K562 (cell line): ENCODE data around the gene OTUD1. TPM values are rescaled to one million over a fixed set of nuclear protein-coding genes. Genes with fewer than 3 reads are reported as not detected.

Source experiments
- ATAC-seq: fragments of 200-7000 bp; cut with Tn5 transposase; 3 replicates; pipeline ENCODE4 v1.9.1; 2020; ENCODE audit warnings: moderate library complexity
- Bru-seq: library from RNA; stranded (reverse); fragments of 400-500 nt; gene quantifications from one replicate; lab custom pipeline; 2021; lab: Mats Ljungman, UMichigan
- BruChase-seq, 2 experiments: library from RNA; stranded (reverse); fragments of 400-500 nt; gene quantifications; one replicate each; lab custom pipeline; 2021; lab: Mats Ljungman, UMichigan
- BruUV-seq: library from RNA; stranded (reverse); fragments of 400-500 nt; replicated peaks from 2 replicates; lab custom pipeline; 2021; lab: Mats Ljungman, UMichigan
- CTCF ChIA-PET: fragments of 300-600 bp; formaldehyde crosslinking; extraction: SDS; loops from one replicate; lab custom pipeline; 2021; ENCODE audit warnings: low intra/inter-chr PET ratio; lab: Yijun Ruan, JAX
- POLR2A ChIA-PET: fragments of 300-600, 350-650 bp; sonication (Branson Sonifier 250); formaldehyde crosslinking; extraction: SDS; loops from one replicate; lab custom pipeline; 2021; ENCODE audit warnings: antibody characterized with exemption, inconsistent platforms; lab: Yijun Ruan, JAX
- DNase-seq, 4 experiments: peaks; one replicate each; pipeline versions ENCODE4 v3.0.0 to v3.0.0-alpha.2; 2011 to 2018; ENCODE audit warnings: low spot score in 3 of 4, mixed read lengths in 3 of 4; ENCODE audit errors: extremely low read depth in 1 of 4
- FAIRE-seq: peaks from 2 replicates; lab custom pipeline; 2011; peaks lifted over from hg19 to GRCh38; lab: Jason Lieb, UNC
- H2AFZ ChIP-seq: 2 replicates; pipeline ENCODE4 v1.6.0; 2011; ENCODE audit warnings: low read depth, low read length, control low read depth, inconsistent platforms
- H3K27ac ChIP-seq: fragments of 200-600 bp; 3 replicates; pipeline ENCODE4 v1.8.0; 2011; ENCODE audit warnings: low read depth, mild to moderate bottlenecking, control low read depth, inconsistent platforms, low read length, moderate library complexity, mixed read lengths; ENCODE audit errors: extremely low read depth
- H3K27me3 ChIP-seq, 2 experiments: fragments of 300-600 bp in 1 of 2; 2 replicates in 1 of 2; 3 replicates in 1 of 2; pipeline versions ENCODE4 v1.6.0 to v1.8.0; 2011; ENCODE audit warnings: inconsistent platforms in 2 of 2, low read length in 2 of 2, mild to moderate bottlenecking in 1 of 2, mixed read lengths in 1 of 2, moderate library complexity in 1 of 2; ENCODE audit not compliant: control insufficient read depth in 2 of 2, insufficient read depth in 2 of 2
- H3K36me3 ChIP-seq: fragments of 300-600 bp; 3 replicates; pipeline ENCODE4 v1.8.0; 2011; ENCODE audit warnings: mild to moderate bottlenecking, low read length, inconsistent platforms; ENCODE audit not compliant: control insufficient read depth, insufficient read depth
- H3K4me1 ChIP-seq, 2 experiments: fragments of 200-600 bp in 1 of 2; replicated peaks in 1 of 2; 2 replicates in 1 of 2; 3 replicates in 1 of 2; pipeline versions ENCODE4 v1.5.1 to v1.8.0; 2011; ENCODE audit warnings: inconsistent platforms in 2 of 2, low read length in 2 of 2, mild to moderate bottlenecking in 1 of 2, mixed read lengths in 1 of 2, moderate library complexity in 1 of 2; ENCODE audit not compliant: control insufficient read depth in 2 of 2, insufficient read depth in 2 of 2
- H3K4me2 ChIP-seq: 2 replicates; pipeline ENCODE4 v1.6.1; 2011; ENCODE audit warnings: low read length, control low read depth, inconsistent platforms, mixed read lengths; ENCODE audit not compliant: insufficient read depth
- H3K4me3 ChIP-seq: fragments of 200-600 bp; sonication (generic), shearing (Covaris generic); 2 replicates; pipeline ENCODE4 v1.5.1; 2016; ENCODE audit warnings: control low read depth, inconsistent platforms
- H3K79me2 ChIP-seq: fragments of 200-600 bp; 3 replicates; pipeline ENCODE4 v1.8.0; 2011; ENCODE audit warnings: low read length, inconsistent platforms; ENCODE audit not compliant: control insufficient read depth, insufficient read depth
- H3K9ac ChIP-seq, 2 experiments: 2 replicates each; pipeline versions ENCODE4 v1.6.0 to v1.6.1; 2011; ENCODE audit warnings: low read depth in 2 of 2, low read length in 2 of 2, control low read depth in 1 of 2, inconsistent platforms in 1 of 2, mild to moderate bottlenecking in 1 of 2, mixed read lengths in 1 of 2; ENCODE audit not compliant: insufficient read depth in 1 of 2
- H3K9me1 ChIP-seq: one replicate; pipeline ENCODE4 v1.6.0; 2011; ENCODE audit warnings: inconsistent platforms, mild to moderate bottlenecking, low read length, moderate library complexity; ENCODE audit not compliant: control insufficient read depth, insufficient read depth
- H3K9me3 ChIP-seq: replicated peaks from 2 replicates; pipeline ENCODE4 v1.5.1; 2011; ENCODE audit warnings: low read depth, low read length, inconsistent platforms; ENCODE audit not compliant: control insufficient read depth, insufficient read depth
- H4K20me1 ChIP-seq: replicated peaks from 2 replicates; pipeline ENCODE4 v1.6.1; 2011; ENCODE audit warnings: low read length, inconsistent platforms, mixed read lengths; ENCODE audit not compliant: control insufficient read depth, insufficient read depth
- E2F3 ChIP-seq: fragments of 250-450 bp; sonication (Bioruptor Pico); IDR thresholded peaks from 2 replicates; pipeline ENCODE4 v1.4.0; 2020; ENCODE audit warnings: mild to moderate bottlenecking
- ZBTB17 ChIP-seq: fragments of 450-650 bp; formaldehyde crosslinking; IDR thresholded peaks from 2 replicates; pipeline ENCODE4 v1.4.0; 2020; ENCODE audit warnings: mild to moderate bottlenecking
- WGBS: fragments of 100-300 bp; shearing (Covaris generic); methylation state at CpG from one replicate; pipeline ENCODE4 v1.1.6; 2016; ENCODE audit warnings: low coverage, mixed read lengths; ENCODE audit not compliant: insufficient coverage; ENCODE audit errors: missing lambda C conversion rate; 5-methylcytosine and 5-hydroxymethylcytosine counted together
- in situ Hi-C: fragments of 300-500 bp; cut with MboI; formaldehyde crosslinking; loops from 4 replicates; pipeline ENCODE4 v1.15.0; 2018; ENCODE audit warnings: inconsistent platforms, mixed read lengths
- intact Hi-C: fragments of 100-400 bp; cut with micrococcal nuclease; formaldehyde crosslinking; loops from 2 replicates; pipeline ENCODE4 v1.14.2; 2022
- long read RNA-seq, 3 experiments: library from polyadenylated mRNA in 2 of 3; library from RNA in 1 of 3; unstranded in 2 of 3; stranded (forward) in 1 of 3; transcript quantifications; one replicate each; pipeline ENCODE4 v2.0.0, GENCODE V29; 2019 to 2022
- polyA minus RNA-seq, 3 experiments: library from RNA; depleted of rRNA, polyadenylated mRNA; stranded (reverse); fragments of >200 nt; gene quantifications; 2 replicates each; pipeline ENCODE4 v1.2.3, GENCODE V29; 2011
- polyA plus RNA-seq, 8 experiments: library from polyadenylated mRNA; depleted of rRNA in 4 of 8; stranded (reverse) in 5 of 8; unstranded in 3 of 8; fragments of >200 nt; fragmentation: Nextera tagmentation in 2 of 8; fragmentation: Illumina TruSeq in 1 of 8; extraction: Ambion mirVana in 2 of 8; extraction: Trizol in 1 of 8; gene quantifications; 2 replicates each; pipeline versions ENCODE4 v1.2.1 to v1.2.3, GENCODE V29; 2011 to 2014; ENCODE audit warnings: inconsistent platforms in 1 of 8, missing spikeins in 1 of 8
- total RNA-seq, 7 experiments: library from RNA; depleted of rRNA in 6 of 7; stranded (reverse); fragments of >200 nt in 6 of 7; fragmentation: Illumina TruSeq in 2 of 7; extraction: Trizol in 2 of 7; gene quantifications; 2 replicates each; pipeline versions ENCODE4 v1.2.1 to v1.2.3, GENCODE V29; 2011 to 2021; ENCODE audit warnings: low replicate concordance in 1 of 7
- TF ChIP-seq, protein P1 (sequence below), 2 experiments: fragments of 450-650 bp in 1 of 2; sonication (generic) in 1 of 2; formaldehyde crosslinking in 1 of 2; IDR thresholded peaks; 2 replicates each; pipeline versions ENCODE4 v1.7.1 to v1.9.0; 2016 to 2022; ENCODE audit warnings: inconsistent platforms in 1 of 2, mild to moderate bottlenecking in 1 of 2, missing genetic modification reagents in 1 of 2

OTUD1 gene, protein sequence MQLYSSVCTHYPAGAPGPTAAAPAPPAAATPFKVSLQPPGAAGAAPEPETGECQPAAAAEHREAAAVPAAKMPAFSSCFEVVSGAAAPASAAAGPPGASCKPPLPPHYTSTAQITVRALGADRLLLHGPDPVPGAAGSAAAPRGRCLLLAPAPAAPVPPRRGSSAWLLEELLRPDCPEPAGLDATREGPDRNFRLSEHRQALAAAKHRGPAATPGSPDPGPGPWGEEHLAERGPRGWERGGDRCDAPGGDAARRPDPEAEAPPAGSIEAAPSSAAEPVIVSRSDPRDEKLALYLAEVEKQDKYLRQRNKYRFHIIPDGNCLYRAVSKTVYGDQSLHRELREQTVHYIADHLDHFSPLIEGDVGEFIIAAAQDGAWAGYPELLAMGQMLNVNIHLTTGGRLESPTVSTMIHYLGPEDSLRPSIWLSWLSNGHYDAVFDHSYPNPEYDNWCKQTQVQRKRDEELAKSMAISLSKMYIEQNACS
- 0.58 and 1.4 TPM in 2 replicates for total RNA-seq (2011; cell fraction: chromatin; rRNA removed; ENCODE audit: low replicate concordance)
- total RNA-seq (2011; cell fraction: nucleolus; rRNA removed), result 0.83 and 0.92 TPM in 2 replicates
- total RNA-seq (2011; cell fraction: nucleoplasm; rRNA removed), result 1.2 TPM in 2 replicates
- total RNA-seq (2014; rRNA removed) (0.94 and 1.0 TPM in 2 replicates), total RNA-seq (2014; rRNA removed; fragmentation: Illumina TruSeq; extraction: Trizol) (1.1 and 1.2 TPM in 2 replicates), total RNA-seq (2015; rRNA removed; fragmentation: Illumina TruSeq; extraction: Trizol) (0.76 and 0.94 TPM in 2 replicates), total RNA-seq (2021) (1.8 and 2.0 TPM in 2 replicates), polyA plus RNA-seq (2011; rRNA removed) (0.43 and 0.49 TPM in 2 replicates), polyA plus RNA-seq (2014; fragmentation: Illumina TruSeq; extraction: Trizol) (0.45 and 0.62 TPM in 2 replicates), polyA plus RNA-seq (2014; fragmentation: Nextera tagmentation; extraction: Ambion mirVana) (under 1 TPM; 0.29 to 0.31 TPM), polyA plus RNA-seq (2014; rRNA removed) (0.49 and 0.94 TPM in 2 replicates), polyA minus RNA-seq (2011; rRNA and poly(A)+ RNA removed) (0.93 and 0.98 TPM in 2 replicates), Bru-seq, nascent RNA (percentile 63 among the genes with signal in this experiment), BruChase-seq, experiment 1, labeled RNA remaining after a 2-hour chase (percentile 69 among the genes with signal in this experiment), BruChase-seq, experiment 2, labeled RNA remaining after a 6-hour chase (percentile 69 among the genes with signal in this experiment)
- polyA plus RNA-seq (2011; cell fraction: cytosol; rRNA removed), result 0.21 and 0.38 TPM in 2 replicates
- 0.30 and 0.60 TPM in 2 replicates for polyA plus RNA-seq (2011; cell fraction: nucleus; rRNA removed)
- polyA plus RNA-seq (2012), result 0.95 and 2.5 TPM in 2 replicates
- polyA minus RNA-seq (2011; cell fraction: cytosol; rRNA and poly(A)+ RNA removed), result 0.67 and 0.82 TPM in 2 replicates
- polyA minus RNA-seq (2011; cell fraction: nucleus; rRNA and poly(A)+ RNA removed), result 0.67 and 1.00 TPM in 2 replicates
- long read RNA-seq, experiment 1, transcript OTUD1-201 (1 exons, 2,933 nt), result major isoform, 10 of 10 reads
- long read RNA-seq, experiment 1, partial matches to known transcripts, result 0 of 10 reads
- long read RNA-seq, experiment 1, other reads (novel, unspliced or antisense), result 0 of 10 reads
- long read RNA-seq, experiment 2, partial matches to known transcripts, result 0 of 1 reads
- long read RNA-seq, experiment 2, other reads (novel, unspliced or antisense), result 0 of 1 reads
- long read RNA-seq, experiment 3, result 0 reads

DNA sequence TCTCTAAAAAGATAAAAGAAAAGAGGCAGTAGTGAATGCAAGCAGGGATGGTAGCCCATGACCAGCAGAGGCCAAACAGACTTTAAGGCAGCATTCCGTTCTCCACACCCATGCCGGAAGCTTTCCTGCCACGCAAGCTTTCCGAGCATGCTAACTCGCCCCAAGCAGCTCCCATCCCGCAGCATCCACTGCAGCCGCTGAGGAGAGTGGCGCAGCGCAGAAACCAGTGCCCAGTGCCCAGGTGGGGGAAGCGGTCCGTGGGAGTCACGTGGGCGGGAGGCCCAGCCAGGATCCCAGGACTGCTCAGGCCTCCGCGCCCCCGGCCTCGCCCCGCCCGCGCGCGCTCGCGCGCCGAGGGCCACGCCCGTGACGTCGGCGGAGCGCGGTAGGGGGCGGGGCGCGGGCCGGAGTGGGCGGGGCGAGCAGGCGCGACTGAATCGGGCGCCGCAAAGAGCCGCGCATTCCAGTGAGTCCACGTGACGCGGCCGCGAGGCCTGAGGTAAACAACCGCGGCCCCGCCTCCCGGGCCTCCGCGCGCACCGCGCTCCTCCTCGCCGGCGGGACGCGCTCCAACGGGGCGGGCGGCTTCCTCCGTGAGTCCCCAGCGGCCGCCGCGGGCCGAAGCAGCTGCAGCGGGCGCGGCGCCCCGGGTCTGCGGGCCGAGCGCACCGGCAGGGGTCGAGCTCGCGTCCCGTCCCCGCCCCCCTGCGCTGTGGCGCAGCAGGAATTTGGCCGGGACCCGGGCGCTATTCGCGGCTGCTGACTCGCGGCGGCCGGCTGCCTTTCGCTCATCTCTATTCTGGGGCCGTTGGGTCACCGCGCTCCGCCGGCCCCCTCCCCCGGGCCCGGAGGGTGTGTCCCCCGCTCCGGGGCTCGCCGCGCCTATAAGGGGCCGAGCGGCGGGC is at the start of gene OTUD1:
Gene OTUD1 (plus strand): TSS at position 529 of the 905 bp plus-strand sequence. CDS start 383 bp downstream, outside the sequence.
- intact Hi-C loops (no loop called here), in situ Hi-C loops (no loop called here)
- BruUV-seq, result no TSS peak
- Histone ChIP-seq H3K4me2 (peak within 1 kb of the TSS; percentile 98), H3K27me3 (peaks cover 0 to 4% of the 10 kb centered on the region in 2 experiments; a peak in 1 of 5 replicates), H4K20me1 (no peaks in the 10 kb centered on the region; the same call in 1 of the 2 replicates), H2AFZ (peak within 1 kb of the TSS; percentile 100), H3K4me1 (peaks cover 0 to 26% of the 10 kb centered on the region in 2 experiments; a peak in 4 of 5 replicates), H3K9me3 (no peaks in the 10 kb centered on the region), H3K9me1 (no peaks in the 10 kb centered on the region), H3K4me3 (peak within 1 kb of the TSS; percentile 77), H3K79me2 (peaks cover 3% of the 10 kb centered on the region; the same call in 1 of the 3 replicates), H3K27ac (peak within 1 kb of the TSS; percentile 72), H3K36me3 (no peaks in the 10 kb centered on the region; the same call in 2 of the 3 replicates), H3K9ac (peak within 1 kb of the TSS; percentile 66 to 93)
- DNase-seq (peak; percentile 90 to 95 (median 94)), ATAC-seq (peak; percentile 98), FAIRE-seq (peak; percentile 67)
- ChIA-PET CTCF (no interaction called here), POLR2A (interaction anchor here (0.6 kb wide), 1 partner anchor 132 kb away, joined by 3 read pairs; no protein-coding TSS in a partner anchor)
- WGBS, result 4% methylated on average over 51 of the region's 115 CpGs
- TF ChIP-seq ZBTB17 (CRISPR knock-in tag) (peak; percentile 47; the same call in 1 of the 2 replicates), E2F3 (0 out of 2 replicates have a peak, but pooled peaks have one; percentile 16)
- TF ChIP-seq, protein P1, sequence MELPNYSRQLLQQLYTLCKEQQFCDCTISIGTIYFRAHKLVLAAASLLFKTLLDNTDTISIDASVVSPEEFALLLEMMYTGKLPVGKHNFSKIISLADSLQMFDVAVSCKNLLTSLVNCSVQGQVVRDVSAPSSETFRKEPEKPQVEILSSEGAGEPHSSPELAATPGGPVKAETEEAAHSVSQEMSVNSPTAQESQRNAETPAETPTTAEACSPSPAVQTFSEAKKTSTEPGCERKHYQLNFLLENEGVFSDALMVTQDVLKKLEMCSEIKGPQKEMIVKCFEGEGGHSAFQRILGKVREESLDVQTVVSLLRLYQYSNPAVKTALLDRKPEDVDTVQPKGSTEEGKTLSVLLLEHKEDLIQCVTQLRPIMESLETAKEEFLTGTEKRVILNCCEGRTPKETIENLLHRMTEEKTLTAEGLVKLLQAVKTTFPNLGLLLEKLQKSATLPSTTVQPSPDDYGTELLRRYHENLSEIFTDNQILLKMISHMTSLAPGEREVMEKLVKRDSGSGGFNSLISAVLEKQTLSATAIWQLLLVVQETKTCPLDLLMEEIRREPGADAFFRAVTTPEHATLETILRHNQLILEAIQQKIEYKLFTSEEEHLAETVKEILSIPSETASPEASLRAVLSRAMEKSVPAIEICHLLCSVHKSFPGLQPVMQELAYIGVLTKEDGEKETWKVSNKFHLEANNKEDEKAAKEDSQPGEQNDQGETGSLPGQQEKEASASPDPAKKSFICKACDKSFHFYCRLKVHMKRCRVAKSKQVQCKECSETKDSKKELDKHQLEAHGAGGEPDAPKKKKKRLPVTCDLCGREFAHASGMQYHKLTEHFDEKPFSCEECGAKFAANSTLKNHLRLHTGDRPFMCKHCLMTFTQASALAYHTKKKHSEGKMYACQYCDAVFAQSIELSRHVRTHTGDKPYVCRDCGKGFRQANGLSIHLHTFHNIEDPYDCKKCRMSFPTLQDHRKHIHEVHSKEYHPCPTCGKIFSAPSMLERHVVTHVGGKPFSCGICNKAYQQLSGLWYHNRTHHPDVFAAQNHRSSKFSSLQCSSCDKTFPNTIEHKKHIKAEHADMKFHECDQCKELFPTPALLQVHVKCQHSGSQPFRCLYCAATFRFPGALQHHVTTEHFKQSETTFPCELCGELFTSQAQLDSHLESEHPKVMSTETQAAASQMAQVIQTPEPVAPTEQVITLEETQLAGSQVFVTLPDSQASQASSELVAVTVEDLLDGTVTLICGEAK (IDR thresholded peaks at IDR 0.05), result 0 out of 2 replicates have a peak, but pooled peaks have one; percentile 26
- TF ChIP-seq, protein P1 (CRISPR knock-in tag; IDR thresholded peaks at IDR 0.05), result no peak
